ENCODE measurements around the gene HAGHL. TPM values are rescaled to one million over a fixed set of nuclear protein-coding genes. Genes with fewer than 3 reads are reported as not detected.

The HAGHL gene
- total and polyA plus RNA-seq, 4 donors = 7.4 to 51.1 (median 31.8) TPM

- Histone ChIP-seq H3K4me1 (ENCODE audit: control insufficient read depth, insufficient read depth, low read length) (peaks cover 78% of the 10 kb centered on the region), H3K27ac (ENCODE audit: low read depth, low read length) (peak within 1 kb of the TSS; percentile 96)
- WGBS (ENCODE audit: insufficient coverage) = 3% methylated on average over 108 of the region's 108 CpGs
Measured at GRCh38 chr16:714558-715476, 12.1 kb upstream of the HAGHL start, which contains the start of gene METRN. Gene METRN (plus strand): TSS chr16:715118. CDS start chr16:715290, 172 bp downstream.

GRCh38 chr16:715477-716199, 11.3 kb upstream of the HAGHL start:
- peaks cover 32% of the 10 kb centered on the region for H3K36me3 ChIP-seq (ENCODE audit: control insufficient read depth, insufficient read depth, low read length)
- peaks cover 78% of the 10 kb centered on the region for H3K4me1 ChIP-seq (ENCODE audit: control insufficient read depth, insufficient read depth, low read length)
- H3K4me3 ChIP-seq (ENCODE audit: low read depth, low read length) = peak overlapping the region; percentile 59
- peak overlapping the region; percentile 96 for H3K27ac ChIP-seq (ENCODE audit: low read depth, low read length)
- DNase-seq (ENCODE audit: low read depth in 4 of 6, low spot score in 6 of 6) = peak in 1 of 6 donors; percentile 66
- no peaks in the 10 kb centered on the region for H3K9me3 ChIP-seq (ENCODE audit: control insufficient read depth, insufficient read depth, low read length)
- H3K27me3 ChIP-seq (ENCODE audit: control insufficient read depth, insufficient read depth, low read length) = peaks cover 11% of the 10 kb centered on the region
- under 1% methylated on average over 73 of the region's 74 CpGs for WGBS (ENCODE audit: insufficient coverage)

More at GRCh38 chr16:714558-715476, 12.1 kb upstream of the HAGHL start, which contains the start of gene METRN:
- H3K27me3 ChIP-seq (ENCODE audit: control insufficient read depth, insufficient read depth, low read length) = peaks cover 11% of the 10 kb centered on the region
- H3K4me3 ChIP-seq (ENCODE audit: low read depth, low read length) = peak within 1 kb of the TSS; percentile 59
- H3K36me3 ChIP-seq (ENCODE audit: control insufficient read depth, insufficient read depth, low read length) = peaks cover 35% of the 10 kb centered on the region
- H3K9me3 ChIP-seq (ENCODE audit: control insufficient read depth, insufficient read depth, low read length) = no peaks in the 10 kb centered on the region
- DNase-seq (ENCODE audit: low read depth in 4 of 6, low spot score in 6 of 6) = peak in 5 of 6 donors; percentile 75 to 97 (median 86)

DNA sequence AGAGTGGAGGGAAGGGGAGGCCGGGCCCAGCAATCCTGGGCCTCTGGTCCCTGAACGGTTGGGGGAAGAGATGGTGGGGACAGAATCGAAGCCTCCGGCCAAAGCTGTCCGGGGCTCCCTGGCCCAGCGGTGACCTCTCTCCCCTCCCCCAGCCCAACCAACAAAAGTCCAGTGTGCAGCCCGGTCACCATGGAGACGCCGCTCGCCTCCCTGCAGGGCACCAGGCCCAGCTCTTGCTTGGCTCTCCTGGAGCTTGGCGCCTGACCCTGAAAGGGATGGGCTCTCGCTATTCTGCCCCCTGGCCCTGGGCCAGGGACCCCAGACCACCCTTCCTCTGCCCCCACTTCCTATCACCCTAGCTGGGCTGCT, 10.7 kb upstream of the HAGHL start:
- peaks cover 74% of the 10 kb centered on the region for H3K4me1 ChIP-seq (ENCODE audit: control insufficient read depth, insufficient read depth, low read length)
- H3K27ac ChIP-seq (ENCODE audit: low read depth, low read length) = peak overlapping the region; percentile 96
- H3K27me3 ChIP-seq (ENCODE audit: control insufficient read depth, insufficient read depth, low read length) = peaks cover 11% of the 10 kb centered on the region
- 3% methylated on average over 9 of the region's 12 CpGs for WGBS (ENCODE audit: insufficient coverage)
- H3K9me3 ChIP-seq (ENCODE audit: control insufficient read depth, insufficient read depth, low read length) = no peaks in the 10 kb centered on the region
- DNase-seq (ENCODE audit: low read depth in 4 of 6, low spot score in 6 of 6) = peak in 4 of 6 donors; percentile 69 to 93 (median 82)
- H3K4me3 ChIP-seq (ENCODE audit: low read depth, low read length) = peak overlapping the region; percentile 59
- H3K36me3 ChIP-seq (ENCODE audit: control insufficient read depth, insufficient read depth, low read length) = peaks cover 30% of the 10 kb centered on the region

DNA sequence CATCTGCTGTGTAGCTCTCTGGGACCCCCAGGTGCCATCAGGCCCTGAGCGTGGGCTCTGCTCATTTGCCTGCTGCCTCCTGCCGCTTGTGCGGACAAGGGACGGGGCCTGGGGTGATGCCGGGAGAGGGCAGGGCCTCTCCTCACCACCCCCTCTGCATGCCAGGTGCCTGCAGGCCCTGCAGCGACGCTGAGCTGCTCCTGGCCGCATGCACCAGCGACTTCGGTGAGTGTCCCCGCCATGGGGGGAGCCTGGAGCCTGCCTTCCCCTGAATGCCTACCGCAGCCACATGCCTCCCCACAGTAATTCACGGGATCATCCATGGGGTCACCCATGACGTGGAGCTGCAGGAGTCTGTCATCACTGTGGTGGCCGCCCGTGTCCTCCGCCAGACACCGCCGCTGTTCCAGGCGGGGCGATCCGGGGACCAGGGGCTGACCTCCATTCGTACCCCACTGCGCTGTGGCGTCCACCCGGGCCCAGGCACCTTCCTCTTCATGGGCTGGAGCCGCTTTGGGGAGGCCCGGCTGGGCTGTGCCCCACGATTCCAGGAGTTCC, 10.1 kb upstream of the HAGHL start:
- Histone ChIP-seq H3K4me3 (ENCODE audit: low read depth, low read length) (peak overlapping the region; percentile 59), H3K9me3 (ENCODE audit: control insufficient read depth, insufficient read depth, low read length) (no peaks in the 10 kb centered on the region), H3K36me3 (ENCODE audit: control insufficient read depth, insufficient read depth, low read length) (peaks cover 34% of the 10 kb centered on the region), H3K4me1 (ENCODE audit: control insufficient read depth, insufficient read depth, low read length) (peaks cover 72% of the 10 kb centered on the region), H3K27me3 (ENCODE audit: control insufficient read depth, insufficient read depth, low read length) (peaks cover 11% of the 10 kb centered on the region), H3K27ac (ENCODE audit: low read depth, low read length) (peak overlapping the region; percentile 96)
- WGBS (ENCODE audit: insufficient coverage) = 49% methylated on average over 24 of the region's 29 CpGs
- DNase-seq (ENCODE audit: low read depth in 4 of 6, low spot score in 6 of 6) = no peak

GRCh38 chr16:717450-718245, 9.3 kb upstream of the HAGHL start:
- Histone ChIP-seq H3K9me3 (ENCODE audit: control insufficient read depth, insufficient read depth, low read length) (no peaks in the 10 kb centered on the region), H3K36me3 (ENCODE audit: control insufficient read depth, insufficient read depth, low read length) (peaks cover 42% of the 10 kb centered on the region), H3K27me3 (ENCODE audit: control insufficient read depth, insufficient read depth, low read length) (peaks cover 11% of the 10 kb centered on the region), H3K4me3 (ENCODE audit: low read depth, low read length) (peak overlapping the region; percentile 59), H3K27ac (ENCODE audit: low read depth, low read length) (peak overlapping the region; percentile 96), H3K4me1 (ENCODE audit: control insufficient read depth, insufficient read depth, low read length) (peaks cover 76% of the 10 kb centered on the region)
- 22% methylated on average over 32 of the region's 32 CpGs for WGBS (ENCODE audit: insufficient coverage)
- peak in 3 of 6 donors; percentile 72 to 91 (median 91) for DNase-seq (ENCODE audit: low read depth in 4 of 6, low spot score in 6 of 6)

DNA sequence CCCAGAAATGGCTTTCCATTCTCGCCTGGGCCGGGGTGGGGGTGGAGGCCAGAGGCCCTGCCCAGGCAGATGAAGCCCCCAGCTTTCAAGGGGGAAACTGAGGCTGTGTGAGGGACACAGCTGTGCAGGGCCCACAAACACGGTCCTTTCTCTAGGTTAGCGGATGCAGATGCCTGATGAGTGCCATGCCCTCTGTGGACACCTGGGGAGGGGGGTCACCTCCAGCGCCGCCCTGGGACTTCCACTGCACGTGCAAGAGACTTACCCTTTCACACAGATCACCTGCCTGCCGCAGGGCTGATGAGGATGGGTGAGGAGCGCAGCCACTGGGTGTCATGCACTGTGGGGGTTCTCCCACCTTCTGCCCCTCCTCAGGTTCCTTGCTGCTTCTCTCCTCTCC, 8.5 kb upstream of the HAGHL start:
- DNase-seq (ENCODE audit: low read depth in 4 of 6, low spot score in 6 of 6) = no peak
- H3K9me3 ChIP-seq (ENCODE audit: control insufficient read depth, insufficient read depth, low read length) = no peaks in the 10 kb centered on the region
- H3K27me3 ChIP-seq (ENCODE audit: control insufficient read depth, insufficient read depth, low read length) = peaks cover 11% of the 10 kb centered on the region
- H3K27ac ChIP-seq (ENCODE audit: low read depth, low read length) = peak overlapping the region; percentile 96
- WGBS (ENCODE audit: insufficient coverage) = 63% methylated on average over 5 of the region's 9 CpGs
- H3K4me1 ChIP-seq (ENCODE audit: control insufficient read depth, insufficient read depth, low read length) = peaks cover 84% of the 10 kb centered on the region
- H3K36me3 ChIP-seq (ENCODE audit: control insufficient read depth, insufficient read depth, low read length) = peaks cover 49% of the 10 kb centered on the region
- H3K4me3 ChIP-seq (ENCODE audit: low read depth, low read length) = peak overlapping the region; percentile 59

DNA sequence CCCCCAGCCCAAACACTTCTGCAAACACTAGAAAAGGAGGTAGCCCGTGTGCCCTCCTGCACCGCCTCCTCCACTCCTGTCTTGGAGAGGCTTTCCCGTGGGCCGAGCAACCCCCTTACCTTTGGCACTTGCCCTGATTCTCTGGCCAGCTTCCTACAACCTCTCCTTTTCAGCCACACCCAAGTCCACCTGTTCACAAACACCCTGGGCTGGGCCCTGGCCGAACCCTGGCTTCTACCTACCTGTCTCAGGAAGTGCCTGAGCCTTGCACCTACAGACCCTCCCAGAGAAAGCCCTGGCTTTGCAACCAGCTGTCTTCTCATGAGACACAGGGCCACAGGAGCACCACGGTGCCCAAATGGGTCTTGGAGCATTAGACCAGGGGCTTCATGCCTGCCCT, 8.0 kb upstream of the HAGHL start:
- no peak overlapping the region for H3K4me3 ChIP-seq (ENCODE audit: low read depth, low read length)
- H3K27me3 ChIP-seq (ENCODE audit: control insufficient read depth, insufficient read depth, low read length) = peaks cover 11% of the 10 kb centered on the region
- peaks cover 54% of the 10 kb centered on the region for H3K36me3 ChIP-seq (ENCODE audit: control insufficient read depth, insufficient read depth, low read length)
- H3K27ac ChIP-seq (ENCODE audit: low read depth, low read length) = peak overlapping the region; percentile 96
- H3K9me3 ChIP-seq (ENCODE audit: control insufficient read depth, insufficient read depth, low read length) = no peaks in the 10 kb centered on the region
- WGBS (ENCODE audit: insufficient coverage) = 81% methylated on average over 6 of the region's 6 CpGs
- H3K4me1 ChIP-seq (ENCODE audit: control insufficient read depth, insufficient read depth, low read length) = peaks cover 82% of the 10 kb centered on the region
- DNase-seq (ENCODE audit: low read depth in 4 of 6, low spot score in 6 of 6) = no peak

- H3K9me3 ChIP-seq (ENCODE audit: control insufficient read depth, insufficient read depth, low read length) = no peaks in the 10 kb centered on the region
- DNase-seq (ENCODE audit: low read depth in 4 of 6, low spot score in 6 of 6) = peak in 2 of 6 donors; percentile 43 to 49
- H3K27ac ChIP-seq (ENCODE audit: low read depth, low read length) = peak overlapping the region; percentile 96
- H3K27me3 ChIP-seq (ENCODE audit: control insufficient read depth, insufficient read depth, low read length) = peaks cover 11% of the 10 kb centered on the region
- peaks cover 76% of the 10 kb centered on the region for H3K4me1 ChIP-seq (ENCODE audit: control insufficient read depth, insufficient read depth, low read length)
- WGBS (ENCODE audit: insufficient coverage) = 3% methylated on average over 12 of the region's 16 CpGs
- H3K4me3 ChIP-seq (ENCODE audit: low read depth, low read length) = peak overlapping the region; percentile 71
- peaks cover 64% of the 10 kb centered on the region for H3K36me3 ChIP-seq (ENCODE audit: control insufficient read depth, insufficient read depth, low read length)
Measured at GRCh38 chr16:719815-720446, 7.0 kb upstream of the HAGHL start.

All from spinal cord (tissue), 10 donors.